Embryonic facial prominence (tissue), 1 donor: ENCODE measurements around the gene FRY.

Experiments
- DNase-seq: peaks from one replicate; pipeline ENCODE4 v3.0.0-alpha.2; 2016; ENCODE audit errors: extremely low spot score

FRY gene

GRCh38 chr13:32214071-32214470 lies 182.5 kb downstream of the FRY start:
- no peak for DNase-seq

- DNase-seq = no peak
Observed at GRCh38 chr13:32216281-32216680, 184.7 kb downstream of the FRY start.

- DNase-seq = no peak
Observed at GRCh38 chr13:32222046-32222676, 190.6 kb downstream of the FRY start.

GRCh38 chr13:32224916-32225315 lies 193.3 kb downstream of the FRY start:
- no peak for DNase-seq

GRCh38 chr13:32225481-32225931 lies 193.9 kb downstream of the FRY start:
- DNase-seq = no peak

- no peak for DNase-seq
Observed at GRCh38 chr13:32228330-32229041, 196.9 kb downstream of the FRY start.

GRCh38 chr13:32229443-32229842 lies 197.9 kb downstream of the FRY start:
- no peak for DNase-seq

- DNase-seq = no peak
Observed at GRCh38 chr13:32232263-32232662, 200.7 kb downstream of the FRY start.

GRCh38 chr13:32233062-32233461 lies 201.5 kb downstream of the FRY start:
- no peak for DNase-seq

GRCh38 chr13:32234914-32235313 lies 203.3 kb downstream of the FRY start:
- no peak for DNase-seq

GRCh38 chr13:32237681-32238080 lies 206.1 kb downstream of the FRY start:
- no peak for DNase-seq

GRCh38 chr13:32243695-32244094 lies 212.1 kb downstream of the FRY start:
- no peak for DNase-seq

- no peak for DNase-seq
Observed at GRCh38 chr13:32245555-32245954, 214.0 kb downstream of the FRY start.

GRCh38 chr13:32246468-32246867 lies 214.9 kb downstream of the FRY start:
- no peak for DNase-seq

- DNase-seq = no peak
Observed at GRCh38 chr13:32247887-32248286, 216.3 kb downstream of the FRY start.

- no peak for DNase-seq
Observed at GRCh38 chr13:32248801-32249200, 217.2 kb downstream of the FRY start.

- DNase-seq = no peak
Observed at GRCh38 chr13:32252812-32253438, 221.4 kb downstream of the FRY start.

- DNase-seq = no peak
Observed at GRCh38 chr13:32253911-32254399, 222.4 kb downstream of the FRY start.

- no peak for DNase-seq
Observed at GRCh38 chr13:32254416-32254815, 222.8 kb downstream of the FRY start.

GRCh38 chr13:32254916-32255723 lies 223.5 kb downstream of the FRY start:
- DNase-seq = no peak

GRCh38 chr13:32255724-32256109 lies 224.1 kb downstream of the FRY start:
- DNase-seq = no peak

GRCh38 chr13:32256243-32256642 lies 224.7 kb downstream of the FRY start:
- no peak for DNase-seq
